ENCODE data around the gene SHB.

SHB gene

GRCh38 chr9:38107405-38107804 is 38.4 kb upstream of the SHB start:
- H3K36me3 ChIP-seq (ENCODE audit: control insufficient read depth, insufficient read depth, low read length) = no peaks in the 10 kb centered on the region

GRCh38 chr9:38106488-38106887 is 37.5 kb upstream of the SHB start:
- TF ChIP-seq CTCF (IDR thresholded peaks at IDR 0.05) = no peak
- Histone ChIP-seq H3K27ac (no peak overlapping the region), H3K4me3 (ENCODE audit: low read depth, low read length) (no peak overlapping the region), H2AFZ (no peak overlapping the region), H3K4me1 (no peaks in the 10 kb centered on the region), H3K9me3 (ENCODE audit: control insufficient read depth, low read length) (no peaks in the 10 kb centered on the region), H3K36me3 (ENCODE audit: control insufficient read depth, insufficient read depth, low read length) (no peaks in the 10 kb centered on the region), H3K4me2 (ENCODE audit: low read length) (no peak overlapping the region), H3K79me2 (no peaks in the 10 kb centered on the region), H3K9ac (no peak overlapping the region), H3K27me3 (ENCODE audit: control insufficient read depth, insufficient read depth, low read length) (no peaks in the 10 kb centered on the region)

More at GRCh38 chr9:38107405-38107804, 38.4 kb upstream of the SHB start:
- H3K9me3 ChIP-seq (ENCODE audit: control insufficient read depth, low read length) = no peaks in the 10 kb centered on the region
- no peak overlapping the region for H2AFZ ChIP-seq
- no peaks in the 10 kb centered on the region for H3K4me1 ChIP-seq
- H3K79me2 ChIP-seq = no peaks in the 10 kb centered on the region
- H3K9ac ChIP-seq = no peak overlapping the region
- H3K4me2 ChIP-seq (ENCODE audit: low read length) = no peak overlapping the region
- H3K27me3 ChIP-seq (ENCODE audit: control insufficient read depth, insufficient read depth, low read length) = no peaks in the 10 kb centered on the region
- TF ChIP-seq CTCF (IDR thresholded peaks at IDR 0.05) = no peak
- H3K27ac ChIP-seq = no peak overlapping the region
- H3K4me3 ChIP-seq (ENCODE audit: low read depth, low read length) = no peak overlapping the region

DNA sequence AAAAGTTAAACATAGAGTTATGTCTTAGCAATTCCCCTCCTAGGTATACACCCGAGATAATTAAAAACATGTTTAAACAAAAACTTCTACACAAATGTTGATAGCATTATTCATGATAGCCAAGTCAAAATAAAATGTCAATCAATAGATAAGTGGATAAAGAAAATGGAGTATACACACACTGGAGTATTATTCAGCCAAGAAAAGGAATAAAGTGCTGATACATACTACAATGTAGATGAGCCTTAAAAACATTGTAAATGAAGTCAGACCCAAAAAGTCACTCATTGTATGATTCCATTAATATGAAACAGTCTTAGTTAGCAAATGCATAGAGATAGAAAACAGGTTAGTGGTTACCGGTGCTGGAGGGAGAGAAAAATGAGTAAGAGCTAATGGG is 34.3 kb upstream of the SHB start:
- Histone ChIP-seq H3K9me3 (ENCODE audit: control insufficient read depth, low read length) (peaks cover 3% of the 10 kb centered on the region), H3K36me3 (ENCODE audit: control insufficient read depth, insufficient read depth, low read length) (no peaks in the 10 kb centered on the region), H3K4me1 (no peaks in the 10 kb centered on the region), H3K27me3 (ENCODE audit: control insufficient read depth, insufficient read depth, low read length) (no peaks in the 10 kb centered on the region), H3K4me3 (ENCODE audit: low read depth, low read length) (no peak overlapping the region), H2AFZ (no peak overlapping the region), H3K27ac (no peak overlapping the region), H3K9ac (no peak overlapping the region), H3K4me2 (ENCODE audit: low read length) (no peak overlapping the region), H3K79me2 (no peaks in the 10 kb centered on the region)
- no peak for TF ChIP-seq CTCF (IDR thresholded peaks at IDR 0.05)

GRCh38 chr9:38101423-38101822 is 32.4 kb upstream of the SHB start:
- Histone ChIP-seq H3K27ac (no peak overlapping the region), H3K4me3 (ENCODE audit: low read depth, low read length) (no peak overlapping the region), H3K4me2 (ENCODE audit: low read length) (no peak overlapping the region), H3K79me2 (no peaks in the 10 kb centered on the region), H3K27me3 (ENCODE audit: control insufficient read depth, insufficient read depth, low read length) (no peaks in the 10 kb centered on the region), H3K9ac (no peak overlapping the region), H3K36me3 (ENCODE audit: control insufficient read depth, insufficient read depth, low read length) (no peaks in the 10 kb centered on the region), H3K9me3 (ENCODE audit: control insufficient read depth, low read length) (peaks cover 5% of the 10 kb centered on the region), H3K4me1 (no peaks in the 10 kb centered on the region), H2AFZ (no peak overlapping the region)
- no peak for TF ChIP-seq CTCF (IDR thresholded peaks at IDR 0.05)

- Histone ChIP-seq H3K9ac (no peak overlapping the region), H3K4me3 (ENCODE audit: low read depth, low read length) (no peak overlapping the region), H3K27me3 (ENCODE audit: control insufficient read depth, insufficient read depth, low read length) (no peaks in the 10 kb centered on the region), H3K79me2 (no peaks in the 10 kb centered on the region), H3K9me3 (ENCODE audit: control insufficient read depth, low read length) (peaks cover 5% of the 10 kb centered on the region), H3K27ac (no peak overlapping the region), H3K4me2 (ENCODE audit: low read length) (no peak overlapping the region), H2AFZ (no peak overlapping the region), H3K36me3 (ENCODE audit: control insufficient read depth, insufficient read depth, low read length) (no peaks in the 10 kb centered on the region), H3K4me1 (no peaks in the 10 kb centered on the region)
- TF ChIP-seq CTCF (IDR thresholded peaks at IDR 0.05) = no peak
Observed at GRCh38 chr9:38096238-38096805, 27.3 kb upstream of the SHB start.

All from parathyroid adenoma (tissue), 2 donors.